Neural cell (in vitro differentiated cells): Measurements from ENCODE around the gene CARHSP1. TPM values are rescaled to one million over a fixed set of nuclear protein-coding genes. Genes with fewer than 3 reads are reported as not detected.

Experiments
- H2AFZ ChIP-seq: fragments of 200-600, 300-800 bp; sonication (generic), shearing (Covaris generic); 2 replicates; pipeline ENCODE4 v1.6.0; 2014; ENCODE audit warnings: low read depth, mild to moderate bottlenecking, antibody characterized with exemption, low read length, moderate library complexity
- H3F3A ChIP-seq: fragments of 200-600 bp; shearing (Covaris generic); 2 replicates; pipeline ENCODE4 v1.6.1; 2016; ENCODE audit warnings: mild to moderate bottlenecking, moderate library complexity, mixed read lengths, antibody characterized with exemption, low read length; ENCODE audit not compliant: insufficient read depth, poor library complexity, severe bottlenecking
- H3K27ac ChIP-seq: fragments of 200-600, 300-800 bp; sonication (generic), shearing (Covaris generic); 2 replicates; pipeline ENCODE4 v1.5.1; 2014; ENCODE audit warnings: mild to moderate bottlenecking, low read length, moderate library complexity
- H3K27me3 ChIP-seq: fragments of 300-800, 200-600 bp; sonication (generic), shearing (Covaris generic); 2 replicates; pipeline ENCODE4 v1.6.0; 2014; ENCODE audit warnings: mild to moderate bottlenecking, low read depth, low read length, moderate library complexity; ENCODE audit not compliant: insufficient read depth
- H3K36me3 ChIP-seq: fragments of 300-800, 200-600 bp; sonication (generic), shearing (Covaris generic); 2 replicates; pipeline ENCODE4 v1.5.1; 2014; ENCODE audit warnings: mild to moderate bottlenecking, antibody characterized with exemption, low read length, moderate library complexity; ENCODE audit not compliant: insufficient read depth
- H3K4me2 ChIP-seq: fragments of 300-800, 200-600 bp; sonication (generic), shearing (Covaris generic); 2 replicates; pipeline ENCODE4 v1.6.0; 2014; ENCODE audit warnings: mild to moderate bottlenecking, low read length
- H3K4me3 ChIP-seq: fragments of 300-800, 200-600 bp; sonication (generic), shearing (Covaris generic); 2 replicates; pipeline ENCODE4 v1.5.1; 2014; ENCODE audit warnings: mild to moderate bottlenecking, low read length, moderate library complexity
- H3K79me2 ChIP-seq: fragments of 200-600 bp; shearing (Covaris generic); replicated peaks from 2 replicates; pipeline ENCODE4 v1.6.0; 2014; ENCODE audit warnings: mild to moderate bottlenecking, low read length, moderate library complexity; ENCODE audit not compliant: insufficient read depth
- H3K9ac ChIP-seq: fragments of 300-800, 200-600 bp; sonication (generic), shearing (Covaris generic); 2 replicates; pipeline ENCODE4 v1.6.1; 2016; ENCODE audit warnings: mild to moderate bottlenecking, low read length, mixed read lengths
- H3K9me2 ChIP-seq: fragments of 200-600 bp; shearing (Covaris generic); 2 replicates; pipeline ENCODE4 v1.6.1; 2016; ENCODE audit warnings: mild to moderate bottlenecking, low read length, mixed read lengths; ENCODE audit not compliant: insufficient read depth
- H3K9me3 ChIP-seq: fragments of 200-600, 300-800 bp; sonication (generic), shearing (Covaris generic); 2 replicates; pipeline ENCODE4 v1.6.1; 2016; ENCODE audit warnings: mild to moderate bottlenecking, mixed run types, low read length, moderate library complexity, mixed read lengths
- H4K20me1 ChIP-seq: fragments of 200-600 bp; shearing (Covaris generic); 2 replicates; pipeline ENCODE4 v1.6.1; 2016; ENCODE audit warnings: mild to moderate bottlenecking, mixed run types; ENCODE audit not compliant: insufficient read depth
- EP300 ChIP-seq: fragments of 450-650 bp; conservative IDR thresholded peaks from 2 replicates; pipeline ENCODE4 v1.6.1; 2014; ENCODE audit warnings: antibody characterized with exemption, mild to moderate bottlenecking, moderate library complexity; ENCODE audit not compliant: poor library complexity, severe bottlenecking
- EZH2 ChIP-seq: fragments of 200-600, 300-800 bp; shearing (Covaris generic), sonication (generic); IDR thresholded peaks from 2 replicates; pipeline ENCODE4 v1.6.1; 2014; ENCODE audit warnings: antibody characterized with exemption, low read length, borderline replicate concordance, mild to moderate bottlenecking; ENCODE audit not compliant: insufficient read depth, poor library complexity, severe bottlenecking
- MXI1 ChIP-seq: fragments of 450-650 bp; conservative IDR thresholded peaks from 2 replicates; pipeline ENCODE4 v1.6.1; 2014; ENCODE audit warnings: antibody characterized with exemption, mild to moderate bottlenecking; ENCODE audit not compliant: poor library complexity, severe bottlenecking
- POLR2AphosphoS5 ChIP-seq: IDR thresholded peaks from 2 replicates; pipeline ENCODE4 v1.6.1; 2012
- RAD21 ChIP-seq: fragments of 450-650 bp; conservative IDR thresholded peaks from 2 replicates; pipeline ENCODE4 v1.6.1; 2014; ENCODE audit warnings: antibody characterized with exemption, mild to moderate bottlenecking, moderate library complexity
- SMC3 ChIP-seq: fragments of 450-650 bp; conservative IDR thresholded peaks from 2 replicates; pipeline ENCODE4 v1.6.1; 2014; ENCODE audit warnings: antibody characterized with exemption, mild to moderate bottlenecking, moderate library complexity; ENCODE audit not compliant: poor library complexity
- TAF1 ChIP-seq: IDR thresholded peaks from 2 replicates; pipeline ENCODE4 v1.6.1; 2012; ENCODE audit warnings: low read depth
- polyA plus RNA-seq: library from polyadenylated mRNA; depleted of rRNA; stranded (reverse); fragments of >200 nt; gene quantifications from 2 replicates; pipeline ENCODE4 v1.2.3, GENCODE V29; 2014
- TF ChIP-seq, protein P1 (sequence below): fragments of 450-650 bp; IDR thresholded peaks from 2 replicates; pipeline ENCODE4 v1.5.1; 2014; ENCODE audit warnings: antibody characterized with exemption, mild to moderate bottlenecking, moderate library complexity; ENCODE audit not compliant: poor library complexity, severe bottlenecking
- TF ChIP-seq, protein P2 (sequence below): IDR thresholded peaks from 2 replicates; pipeline ENCODE4 v1.6.1; 2012; ENCODE audit warnings: borderline replicate concordance

Gene CARHSP1
- polyA plus RNA-seq, 1 donor from 2014 or later, result 102 TPM

DNA sequence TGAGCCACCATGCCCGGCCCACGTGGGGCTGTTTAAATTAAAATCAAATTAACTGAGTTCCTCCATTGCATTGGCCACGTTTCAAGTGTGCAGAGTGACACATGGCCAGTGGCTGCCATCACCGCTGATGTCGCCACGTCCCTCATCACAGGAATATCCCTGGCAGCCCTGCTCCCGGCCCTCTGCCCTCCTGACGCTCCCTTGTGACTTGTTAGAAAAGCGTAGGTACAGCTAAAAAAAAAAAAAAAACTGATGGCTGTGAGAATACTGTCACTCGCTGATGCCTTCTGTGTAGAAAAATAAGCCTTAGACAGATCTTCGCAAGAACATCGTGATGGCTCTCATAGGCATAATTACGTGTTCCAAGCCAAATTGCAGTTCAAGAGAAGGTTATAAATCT lies 21.7 kb downstream of the CARHSP1 start:
- Histone ChIP-seq H2AFZ (no peak overlapping the region), H3K9me3 (no peaks in the 10 kb centered on the region), H3K36me3 (no peaks in the 10 kb centered on the region), H3K79me2 (no peaks in the 10 kb centered on the region), H3K27ac (no peak overlapping the region), H3K9me2 (no peaks in the 10 kb centered on the region), H3K4me3 (no peak overlapping the region), H4K20me1 (no peaks in the 10 kb centered on the region), H3K27me3 (no peaks in the 10 kb centered on the region), H3F3A (no peaks in the 10 kb centered on the region), H3K9ac (no peak overlapping the region), H3K4me2 (no peak overlapping the region)
- TF ChIP-seq TAF1, result no peak
- no peak for TF ChIP-seq SMC3
- no peak for TF ChIP-seq POLR2AphosphoS5
- TF ChIP-seq EP300, result no peak
- TF ChIP-seq, protein P1, sequence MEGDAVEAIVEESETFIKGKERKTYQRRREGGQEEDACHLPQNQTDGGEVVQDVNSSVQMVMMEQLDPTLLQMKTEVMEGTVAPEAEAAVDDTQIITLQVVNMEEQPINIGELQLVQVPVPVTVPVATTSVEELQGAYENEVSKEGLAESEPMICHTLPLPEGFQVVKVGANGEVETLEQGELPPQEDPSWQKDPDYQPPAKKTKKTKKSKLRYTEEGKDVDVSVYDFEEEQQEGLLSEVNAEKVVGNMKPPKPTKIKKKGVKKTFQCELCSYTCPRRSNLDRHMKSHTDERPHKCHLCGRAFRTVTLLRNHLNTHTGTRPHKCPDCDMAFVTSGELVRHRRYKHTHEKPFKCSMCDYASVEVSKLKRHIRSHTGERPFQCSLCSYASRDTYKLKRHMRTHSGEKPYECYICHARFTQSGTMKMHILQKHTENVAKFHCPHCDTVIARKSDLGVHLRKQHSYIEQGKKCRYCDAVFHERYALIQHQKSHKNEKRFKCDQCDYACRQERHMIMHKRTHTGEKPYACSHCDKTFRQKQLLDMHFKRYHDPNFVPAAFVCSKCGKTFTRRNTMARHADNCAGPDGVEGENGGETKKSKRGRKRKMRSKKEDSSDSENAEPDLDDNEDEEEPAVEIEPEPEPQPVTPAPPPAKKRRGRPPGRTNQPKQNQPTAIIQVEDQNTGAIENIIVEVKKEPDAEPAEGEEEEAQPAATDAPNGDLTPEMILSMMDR, result no peak
- TF ChIP-seq, protein P2, sequence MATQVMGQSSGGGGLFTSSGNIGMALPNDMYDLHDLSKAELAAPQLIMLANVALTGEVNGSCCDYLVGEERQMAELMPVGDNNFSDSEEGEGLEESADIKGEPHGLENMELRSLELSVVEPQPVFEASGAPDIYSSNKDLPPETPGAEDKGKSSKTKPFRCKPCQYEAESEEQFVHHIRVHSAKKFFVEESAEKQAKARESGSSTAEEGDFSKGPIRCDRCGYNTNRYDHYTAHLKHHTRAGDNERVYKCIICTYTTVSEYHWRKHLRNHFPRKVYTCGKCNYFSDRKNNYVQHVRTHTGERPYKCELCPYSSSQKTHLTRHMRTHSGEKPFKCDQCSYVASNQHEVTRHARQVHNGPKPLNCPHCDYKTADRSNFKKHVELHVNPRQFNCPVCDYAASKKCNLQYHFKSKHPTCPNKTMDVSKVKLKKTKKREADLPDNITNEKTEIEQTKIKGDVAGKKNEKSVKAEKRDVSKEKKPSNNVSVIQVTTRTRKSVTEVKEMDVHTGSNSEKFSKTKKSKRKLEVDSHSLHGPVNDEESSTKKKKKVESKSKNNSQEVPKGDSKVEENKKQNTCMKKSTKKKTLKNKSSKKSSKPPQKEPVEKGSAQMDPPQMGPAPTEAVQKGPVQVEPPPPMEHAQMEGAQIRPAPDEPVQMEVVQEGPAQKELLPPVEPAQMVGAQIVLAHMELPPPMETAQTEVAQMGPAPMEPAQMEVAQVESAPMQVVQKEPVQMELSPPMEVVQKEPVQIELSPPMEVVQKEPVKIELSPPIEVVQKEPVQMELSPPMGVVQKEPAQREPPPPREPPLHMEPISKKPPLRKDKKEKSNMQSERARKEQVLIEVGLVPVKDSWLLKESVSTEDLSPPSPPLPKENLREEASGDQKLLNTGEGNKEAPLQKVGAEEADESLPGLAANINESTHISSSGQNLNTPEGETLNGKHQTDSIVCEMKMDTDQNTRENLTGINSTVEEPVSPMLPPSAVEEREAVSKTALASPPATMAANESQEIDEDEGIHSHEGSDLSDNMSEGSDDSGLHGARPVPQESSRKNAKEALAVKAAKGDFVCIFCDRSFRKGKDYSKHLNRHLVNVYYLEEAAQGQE, result no peak
- TF ChIP-seq EZH2, result no peak
- no peak for TF ChIP-seq RAD21
- TF ChIP-seq MXI1, result no peak

DNA sequence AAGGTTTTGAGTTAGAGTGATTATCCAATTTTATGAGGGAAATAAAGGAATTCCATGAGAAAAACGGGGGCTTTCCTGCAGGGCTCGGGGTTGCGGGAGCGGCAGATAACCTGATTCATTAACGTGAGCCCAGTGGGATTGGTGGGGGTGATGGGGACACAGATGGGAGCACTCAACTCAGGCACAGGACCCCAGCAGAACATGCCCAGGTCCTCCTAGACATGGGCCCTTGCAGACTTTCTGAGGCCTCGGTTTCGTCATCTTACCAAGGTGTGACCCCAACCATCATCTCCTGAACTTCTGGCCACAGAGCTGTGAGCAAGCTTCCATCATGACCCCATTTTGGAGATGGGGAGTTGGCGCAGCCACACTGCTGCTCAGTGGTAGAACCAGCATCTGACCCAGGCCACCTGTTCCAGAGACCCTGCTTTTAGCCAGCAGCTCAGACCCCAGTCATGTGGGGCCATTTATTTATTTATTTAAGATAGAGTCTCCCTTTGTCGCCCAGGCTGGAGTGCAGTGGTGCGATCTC lies 22.3 kb downstream of the CARHSP1 start:
- Histone ChIP-seq H3K79me2 (no peaks in the 10 kb centered on the region), H3K9me3 (no peaks in the 10 kb centered on the region), H4K20me1 (no peaks in the 10 kb centered on the region), H3F3A (no peaks in the 10 kb centered on the region), H2AFZ (no peak overlapping the region), H3K27ac (no peak overlapping the region), H3K36me3 (no peaks in the 10 kb centered on the region), H3K27me3 (no peaks in the 10 kb centered on the region), H3K4me3 (no peak overlapping the region), H3K9me2 (no peaks in the 10 kb centered on the region), H3K4me2 (no peak overlapping the region), H3K9ac (no peak overlapping the region)
- TF ChIP-seq, protein P1, result no peak
- TF ChIP-seq POLR2AphosphoS5, result no peak
- no peak for TF ChIP-seq EP300
- TF ChIP-seq MXI1, result no peak
- no peak for TF ChIP-seq RAD21
- TF ChIP-seq, protein P2, result no peak
- TF ChIP-seq TAF1, result no peak
- TF ChIP-seq EZH2, result no peak
- no peak for TF ChIP-seq SMC3
